Activated naive CD4-positive, alpha-beta T cell treated with anti-CD3 and anti-CD28 coated beads, Interleukin-2, amount 50 U/mL, for 72 hours (primary cell): Measurements from ENCODE around the gene PGK1. TPM values are rescaled to one million over a fixed set of nuclear protein-coding genes. Genes with fewer than 3 reads are reported as not detected.
"Not testable (repeated sequence)": the region's sequence is repeated elsewhere in the genome, so short reads cannot be mapped to it uniquely, and the experiment has no call there.

Experiments
- ATAC-seq, 2 donors: fragments of 150-1000 bp; cut with Tn5 transposase; 2 replicates each; pipeline ENCODE4 v1.10.0; 2021; ENCODE audit warnings: mild to moderate bottlenecking in 2 of 2, moderate library complexity in 2 of 2
- DNase-seq, 2 donors: peaks; one replicate each; pipeline ENCODE4 v3.0.0; 2021 to 2022; ENCODE audit warnings: low spot score in 2 of 2
- H3K27ac Mint-ChIP-seq, 2 donors: one replicate each; pipeline ENCODE4 v1.8.0; 2022; ENCODE audit warnings: mild to moderate bottlenecking in 2 of 2, mixed read lengths in 2 of 2
- H3K36me3 Mint-ChIP-seq, 2 donors: one replicate each; pipeline ENCODE4 v1.8.0; 2022; ENCODE audit warnings: mixed read lengths in 2 of 2
- H3K9me3 Mint-ChIP-seq, 2 donors: one replicate each; pipeline ENCODE4 v1.8.0; 2022; ENCODE audit warnings: mixed read lengths in 2 of 2
- total RNA-seq, 2 donors: library from RNA; stranded (reverse); gene quantifications; one replicate each; pipeline ENCODE4 v1.2.3, GENCODE V29; 2022

The PGK1 gene
- total RNA-seq, 2 donors from 2014 or later, result 472 to 1,846 TPM

DNA sequence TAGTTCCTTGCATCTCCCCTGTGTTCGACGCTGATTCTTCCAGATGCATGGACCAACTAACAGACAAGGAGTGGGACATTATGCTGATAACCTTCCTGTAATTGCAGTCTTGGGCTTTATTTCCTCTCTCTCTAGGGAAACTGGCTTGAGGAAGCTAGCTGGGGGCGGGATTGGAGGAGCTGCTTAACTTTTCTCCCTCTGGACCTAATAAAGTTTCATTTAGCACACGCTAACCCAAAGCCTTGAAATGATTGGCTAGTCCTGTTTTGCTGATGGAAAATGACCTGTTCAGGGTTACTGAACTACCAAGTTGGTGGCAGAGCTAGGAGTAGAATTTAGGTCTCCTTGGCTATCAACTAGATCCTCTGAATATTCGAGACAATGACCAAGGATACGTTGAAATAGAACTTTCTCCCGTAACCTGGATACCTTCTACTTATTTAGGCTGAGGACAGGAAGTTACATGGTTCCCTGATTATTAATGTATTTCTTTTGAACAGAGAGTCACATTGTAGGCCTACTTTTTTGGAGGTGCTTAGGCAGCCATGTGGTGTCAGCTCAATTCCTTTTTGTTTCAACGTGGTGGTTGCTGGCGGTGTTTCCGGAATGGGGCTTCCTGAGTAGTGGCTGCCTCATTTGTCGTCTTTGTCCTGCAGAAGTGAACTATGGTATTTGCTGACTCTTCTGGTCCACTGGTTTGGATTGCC is 2.0 kb downstream of the PGK1 start:
- ATAC-seq, result no peak
- H3K9me3 Mint-ChIP-seq, result peaks cover 6% of the 10 kb centered on the region in 2 donors
- H3K36me3 Mint-ChIP-seq, result peaks cover 51 to 66% of the 10 kb centered on the region in 2 donors
- H3K27ac Mint-ChIP-seq, result peak overlapping the region; percentile 89 to 91
- DNase-seq, result no peak

DNA sequence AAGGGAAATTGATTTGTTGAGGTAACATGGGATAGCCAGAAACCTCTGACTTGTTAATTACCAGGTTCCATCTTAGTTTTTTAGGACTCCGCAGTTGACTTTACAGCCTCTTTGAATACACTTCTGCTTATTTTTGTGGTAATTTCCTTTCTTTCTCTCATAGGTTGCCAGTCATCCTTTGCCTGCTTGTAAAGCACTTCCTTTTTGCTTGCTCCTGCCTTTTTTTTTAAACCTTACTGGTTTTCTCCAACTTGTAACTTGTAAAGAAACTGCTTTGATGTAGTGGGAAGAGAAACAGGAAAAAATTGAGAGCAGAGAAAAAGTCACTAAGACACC is 2.6 kb downstream of the PGK1 start:
- Mint-ChIP-seq H3K27ac (peak overlapping the region; percentile 79 to 91), H3K36me3 (peaks cover 51 to 71% of the 10 kb centered on the region in 2 donors), H3K9me3 (peaks cover 6% of the 10 kb centered on the region in 2 donors)
- ATAC-seq, result no peak
- DNase-seq, result no peak

DNA sequence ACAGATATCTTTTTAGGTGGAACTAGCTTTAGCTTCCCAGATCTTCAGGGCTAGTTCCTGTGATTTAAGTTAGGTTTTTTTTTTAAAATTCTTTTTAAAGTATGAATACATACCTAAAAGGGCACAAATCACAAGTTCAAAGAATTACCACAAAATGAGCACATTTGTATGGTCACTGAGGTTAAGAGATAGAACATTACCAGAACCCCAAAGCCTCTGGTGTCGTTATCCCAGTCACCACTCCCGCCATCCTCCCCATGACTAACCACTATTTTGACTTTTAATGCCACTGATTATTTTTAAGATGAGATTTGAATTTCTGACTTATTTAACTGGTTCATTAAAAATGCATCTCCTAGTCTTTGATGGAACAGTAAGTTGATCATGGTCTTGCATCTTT is 5.4 kb downstream of the PGK1 start:
- no peak for DNase-seq
- H3K27ac Mint-ChIP-seq, result peak overlapping the region in 1 of 2 donors; percentile 92
- peaks cover 34 to 61% of the 10 kb centered on the region in 2 donors for H3K36me3 Mint-ChIP-seq
- ATAC-seq, result peak in 1 of 2 donors; percentile 71
- H3K9me3 Mint-ChIP-seq, result no peaks in the 10 kb centered on the region

DNA sequence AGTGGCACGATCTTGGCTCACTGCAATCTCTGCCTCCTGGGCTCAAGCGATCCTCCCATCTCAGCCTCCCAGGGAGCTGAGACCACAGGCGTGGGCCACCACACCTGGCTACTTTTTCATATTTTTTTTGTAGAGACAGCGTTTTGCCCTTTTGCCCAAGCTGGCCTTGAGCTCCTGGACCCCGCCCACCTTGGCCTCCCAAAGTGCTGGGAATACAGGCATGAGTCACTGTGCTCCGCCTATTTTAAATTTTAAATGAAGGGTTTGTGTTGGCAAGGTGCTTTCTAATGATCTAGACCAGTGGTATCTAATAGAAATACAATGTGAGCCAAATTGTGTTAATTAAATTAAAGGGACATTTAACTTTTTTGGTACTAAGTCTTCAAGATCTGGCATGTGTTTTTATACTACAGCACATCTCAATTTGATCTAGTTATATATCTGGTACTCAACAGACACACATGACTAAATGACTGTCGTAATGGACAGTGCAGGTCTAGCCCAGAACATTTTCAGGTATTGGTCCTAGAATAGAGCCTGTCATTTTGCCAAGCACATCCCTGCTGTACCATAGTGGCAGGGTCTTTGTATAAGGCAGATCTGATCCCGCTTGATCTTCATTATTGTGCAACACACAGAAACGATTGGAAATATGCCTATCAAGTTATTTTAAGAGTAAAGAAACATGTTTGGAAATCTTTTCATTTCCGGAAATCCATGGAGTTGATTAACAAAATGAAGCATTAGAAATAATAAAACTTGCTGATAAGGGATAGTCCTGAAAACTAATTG is 7.3 kb downstream of the PGK1 start:
- DNase-seq (no peak), ATAC-seq (no peak)
- no peaks in the 10 kb centered on the region for H3K9me3 Mint-ChIP-seq
- H3K27ac Mint-ChIP-seq, result peak overlapping the region in 1 of 2 donors; percentile 14
- peaks cover 15 to 43% of the 10 kb centered on the region in 2 donors for H3K36me3 Mint-ChIP-seq

DNA sequence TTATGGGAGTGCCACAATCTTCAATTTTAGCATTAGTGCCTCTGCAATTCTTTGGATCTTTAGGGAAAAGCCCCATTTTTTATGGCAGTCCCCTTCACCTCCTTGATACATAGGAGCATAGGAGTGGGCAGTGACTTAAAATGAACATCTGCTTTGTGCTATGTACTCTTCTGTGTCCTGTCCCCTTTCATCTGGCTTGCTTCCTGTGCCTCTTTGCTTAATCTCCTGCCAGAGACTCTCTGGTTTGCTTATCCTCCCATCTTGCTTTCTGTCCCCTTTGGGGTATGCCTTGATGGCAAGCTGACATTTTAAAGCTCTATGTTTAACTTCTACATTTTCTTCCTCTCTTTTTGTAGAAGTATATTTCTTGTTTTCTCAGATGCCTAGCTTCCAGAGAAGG is 12.3 kb downstream of the PGK1 start:
- Mint-ChIP-seq H3K9me3 (no peaks in the 10 kb centered on the region), H3K36me3 (peaks cover 7 to 26% of the 10 kb centered on the region in 2 donors), H3K27ac (peak overlapping the region in 1 of 2 donors; percentile 49)
- ATAC-seq (no peak), DNase-seq (no peak)

DNA sequence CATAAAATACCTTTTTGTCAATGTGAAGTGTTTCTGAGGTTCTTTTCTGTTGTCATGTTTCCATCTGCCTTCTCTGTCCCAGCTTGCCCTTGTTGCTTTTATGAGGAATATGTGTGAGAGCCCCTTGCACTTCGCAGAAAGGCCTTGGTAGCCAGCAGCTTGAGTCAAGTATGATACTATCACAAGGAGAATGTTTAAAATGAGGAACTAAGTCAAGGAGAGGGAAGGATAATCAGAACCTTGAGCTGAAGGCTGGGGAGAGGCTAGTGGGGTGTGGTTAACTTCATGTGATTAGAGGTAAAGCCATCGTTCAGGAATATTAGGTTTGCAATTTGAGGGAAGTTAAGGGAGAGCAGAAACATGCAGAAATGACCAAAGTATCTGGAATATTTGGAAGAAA is 12.7 kb downstream of the PGK1 start:
- Mint-ChIP-seq H3K27ac (peak overlapping the region in 1 of 2 donors; percentile 49), H3K36me3 (peaks cover 7 to 25% of the 10 kb centered on the region in 2 donors), H3K9me3 (no peaks in the 10 kb centered on the region)
- DNase-seq (no peak), ATAC-seq (no peak)

DNA sequence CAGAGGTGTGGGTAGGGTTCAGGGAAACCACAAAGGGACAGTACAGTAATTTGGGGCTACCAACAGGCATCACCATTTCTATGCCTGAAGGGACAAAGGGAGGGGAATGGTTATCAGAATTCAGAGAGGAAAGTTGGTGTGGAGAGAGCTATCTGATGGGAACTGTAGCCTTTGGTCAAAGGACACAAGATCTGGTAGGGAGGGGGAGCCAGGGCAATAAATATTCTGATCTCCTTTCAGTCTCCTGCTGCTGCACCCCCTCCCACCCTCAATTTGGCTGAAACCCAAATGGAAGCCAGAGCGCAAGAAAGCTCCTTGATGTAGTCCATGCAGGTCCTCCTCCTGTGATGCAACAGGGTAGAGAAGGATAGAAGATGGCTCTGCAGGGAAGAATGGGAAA is 14.6 kb downstream of the PGK1 start:
- Mint-ChIP-seq H3K36me3 (peaks cover 12 to 31% of the 10 kb centered on the region in 2 donors), H3K27ac (no peak overlapping the region), H3K9me3 (no peaks in the 10 kb centered on the region)
- no peak for ATAC-seq
- DNase-seq, result no peak

DNA sequence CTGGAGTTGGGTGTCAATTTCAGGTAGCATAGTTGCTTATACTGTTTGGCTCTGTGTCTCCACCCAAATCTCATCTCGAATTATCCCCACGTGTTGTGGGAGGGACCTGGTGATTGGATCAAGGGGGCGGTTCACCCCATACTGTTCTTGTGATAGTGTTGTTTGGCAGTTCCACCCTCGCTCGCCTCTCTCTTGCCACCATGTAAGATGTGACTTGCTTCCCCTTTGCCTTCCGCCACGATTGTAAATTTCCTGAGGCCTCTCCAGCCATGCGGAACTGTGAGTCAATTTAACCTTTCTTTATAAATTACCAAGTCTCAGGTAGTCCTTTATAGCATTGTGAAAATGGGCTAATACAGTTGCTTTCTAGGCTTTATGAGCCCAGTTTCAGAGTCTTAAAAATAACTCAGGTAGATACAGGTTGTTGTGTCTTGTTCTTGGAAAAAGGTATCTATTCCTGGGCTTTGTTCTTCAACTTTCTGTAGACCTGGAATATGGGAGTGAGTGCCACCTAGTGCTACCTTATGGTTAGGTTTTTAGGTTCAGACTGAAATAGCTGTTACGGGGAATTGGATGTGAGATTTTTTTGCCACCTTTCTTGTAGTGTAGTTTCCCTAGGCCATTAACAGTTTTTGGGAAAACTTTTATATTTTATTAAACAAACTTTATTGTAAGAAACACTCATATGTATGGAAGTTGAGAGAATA is 15.6 kb downstream of the PGK1 start:
- no peaks in the 10 kb centered on the region for H3K9me3 Mint-ChIP-seq
- no peak overlapping the region for H3K27ac Mint-ChIP-seq
- no peak for DNase-seq
- ATAC-seq, result no peak
- H3K36me3 Mint-ChIP-seq, result peaks cover 12 to 31% of the 10 kb centered on the region in 2 donors

DNA sequence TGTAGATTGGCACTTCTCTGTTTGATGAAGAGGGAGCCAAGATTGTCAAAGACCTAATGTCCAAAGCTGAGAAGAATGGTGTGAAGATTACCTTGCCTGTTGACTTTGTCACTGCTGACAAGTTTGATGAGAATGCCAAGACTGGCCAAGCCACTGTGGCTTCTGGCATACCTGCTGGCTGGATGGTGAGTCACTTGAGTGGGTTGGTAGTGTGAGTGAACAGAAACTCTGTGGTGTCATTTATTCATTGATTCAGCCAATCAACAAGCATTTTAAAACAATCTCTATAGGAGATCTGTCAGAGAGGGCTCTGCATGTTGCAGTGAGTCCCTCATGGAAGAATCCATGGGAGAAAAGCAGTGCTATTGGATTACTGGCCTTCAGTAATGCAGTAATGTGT is 19.1 kb downstream of the PGK1 start:
- DNase-seq, result no peak
- ATAC-seq, result peak; percentile 84 to 96

DNA sequence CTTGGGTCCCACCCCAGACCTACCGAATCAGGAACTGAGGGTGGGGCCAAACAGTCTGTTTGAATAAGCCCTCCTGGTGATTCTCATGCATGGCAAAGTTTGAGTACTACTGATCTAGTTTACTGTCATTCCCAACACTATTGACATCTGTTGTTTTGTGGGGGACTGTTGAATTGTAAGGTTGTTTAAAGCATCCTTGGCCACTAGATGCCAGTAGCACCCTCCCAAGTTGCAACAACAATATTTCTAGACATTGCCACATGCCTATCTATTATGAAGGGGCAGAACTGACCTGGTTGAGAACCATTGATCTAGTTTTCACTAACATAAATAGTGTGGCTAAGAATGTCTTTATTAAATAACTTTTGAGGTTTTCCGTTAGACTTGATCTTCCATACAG is 20.3 kb downstream of the PGK1 start:
- Mint-ChIP-seq H3K9me3 (no peaks in the 10 kb centered on the region), H3K27ac (no peak overlapping the region), H3K36me3 (peaks cover 5 to 17% of the 10 kb centered on the region in 2 donors)
- ATAC-seq (no peak), DNase-seq (no peak)

More for the DNA sequence above, 19.1 kb downstream of the PGK1 start:
- no peaks in the 10 kb centered on the region for H3K9me3 Mint-ChIP-seq
- peaks cover 5 to 15% of the 10 kb centered on the region in 2 donors for H3K36me3 Mint-ChIP-seq
- peak overlapping the region in 1 of 2 donors; percentile 80 for H3K27ac Mint-ChIP-seq

DNA sequence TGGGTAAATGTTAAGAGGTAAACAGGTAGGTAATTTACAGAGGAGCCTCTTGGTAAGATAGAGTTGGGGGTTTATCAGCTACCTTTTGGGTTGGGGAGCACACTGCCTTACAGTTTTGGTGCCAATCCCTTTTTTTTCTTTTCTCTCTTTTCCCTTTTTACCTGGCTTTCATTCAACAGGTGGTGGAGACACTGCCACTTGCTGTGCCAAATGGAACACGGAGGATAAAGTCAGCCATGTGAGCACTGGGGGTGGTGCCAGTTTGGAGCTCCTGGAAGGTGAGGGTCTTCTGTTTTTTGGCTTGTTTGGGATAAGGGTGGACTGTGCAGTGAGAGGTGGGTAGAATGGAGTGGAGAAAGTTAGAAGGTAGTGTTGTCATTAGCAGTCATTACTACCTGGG is 21.1 kb downstream of the PGK1 start:
- no peaks in the 10 kb centered on the region for H3K9me3 Mint-ChIP-seq
- ATAC-seq (no peak), DNase-seq (no peak)
- peaks cover 5 to 20% of the 10 kb centered on the region in 2 donors for H3K36me3 Mint-ChIP-seq
- peak overlapping the region in 1 of 2 donors; percentile 41 for H3K27ac Mint-ChIP-seq

DNA sequence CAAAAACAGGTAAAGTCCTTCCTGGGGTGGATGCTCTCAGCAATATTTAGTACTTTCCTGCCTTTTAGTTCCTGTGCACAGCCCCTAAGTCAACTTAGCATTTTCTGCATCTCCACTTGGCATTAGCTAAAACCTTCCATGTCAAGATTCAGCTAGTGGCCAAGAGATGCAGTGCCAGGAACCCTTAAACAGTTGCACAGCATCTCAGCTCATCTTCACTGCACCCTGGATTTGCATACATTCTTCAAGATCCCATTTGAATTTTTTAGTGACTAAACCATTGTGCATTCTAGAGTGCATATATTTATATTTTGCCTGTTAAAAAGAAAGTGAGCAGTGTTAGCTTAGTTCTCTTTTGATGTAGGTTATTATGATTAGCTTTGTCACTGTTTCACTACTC is 21.7 kb downstream of the PGK1 start:
- not testable (repeated sequence) for H3K27ac Mint-ChIP-seq, ATAC-seq

DNA sequence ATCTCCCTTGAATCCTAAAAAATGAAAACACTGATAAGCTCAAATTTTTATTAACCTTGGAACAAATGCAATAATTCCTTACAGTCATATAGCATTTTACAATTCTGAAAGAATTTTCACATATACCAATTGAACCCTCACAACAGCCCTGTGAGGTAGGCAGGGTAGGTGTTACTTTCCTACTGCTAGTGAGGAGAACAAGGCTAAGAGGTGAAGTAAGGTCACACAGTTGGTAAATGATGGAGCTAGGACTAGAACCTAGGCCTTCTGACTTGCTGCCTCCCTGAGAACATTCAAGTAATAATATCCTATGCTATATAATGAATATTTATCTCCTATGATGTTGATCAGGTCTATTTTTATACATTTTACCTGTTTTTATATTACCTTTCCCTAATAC is 25.7 kb downstream of the PGK1 start:
- Mint-ChIP-seq H3K27ac (peak overlapping the region in 1 of 2 donors; percentile 79), H3K36me3 (peaks cover 0 to 13% of the 10 kb centered on the region in 2 donors), H3K9me3 (no peaks in the 10 kb centered on the region)
- no peak for DNase-seq
- no peak for ATAC-seq

More for the DNA sequence above, 21.7 kb downstream of the PGK1 start:
- peaks cover 5 to 20% of the 10 kb centered on the region in 2 donors for H3K36me3 Mint-ChIP-seq
- H3K9me3 Mint-ChIP-seq, DNase-seq: not testable (repeated sequence)

DNA sequence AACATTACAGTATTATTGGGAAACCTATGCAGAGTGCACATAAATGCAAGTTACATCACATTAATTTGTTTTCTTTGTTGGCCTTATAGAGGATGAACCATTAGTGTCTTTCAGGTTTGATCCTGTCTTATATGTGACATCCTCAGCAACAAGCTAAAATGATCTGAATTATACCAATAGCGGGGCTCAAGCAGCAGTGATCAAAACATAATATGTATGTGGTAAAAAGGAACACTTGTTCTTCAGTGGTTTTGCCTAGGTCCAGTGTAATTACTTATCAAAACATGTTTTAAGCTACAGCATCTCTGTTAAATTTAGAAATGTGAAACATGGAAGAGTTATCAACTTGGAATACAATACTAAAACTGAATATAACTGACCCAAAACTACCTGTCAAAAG is 26.3 kb downstream of the PGK1 start:
- no peaks in the 10 kb centered on the region for H3K9me3 Mint-ChIP-seq
- peak overlapping the region in 1 of 2 donors; percentile 81 for H3K27ac Mint-ChIP-seq
- ATAC-seq (no peak), DNase-seq (no peak)
- peaks cover 0 to 13% of the 10 kb centered on the region in 2 donors for H3K36me3 Mint-ChIP-seq

DNA sequence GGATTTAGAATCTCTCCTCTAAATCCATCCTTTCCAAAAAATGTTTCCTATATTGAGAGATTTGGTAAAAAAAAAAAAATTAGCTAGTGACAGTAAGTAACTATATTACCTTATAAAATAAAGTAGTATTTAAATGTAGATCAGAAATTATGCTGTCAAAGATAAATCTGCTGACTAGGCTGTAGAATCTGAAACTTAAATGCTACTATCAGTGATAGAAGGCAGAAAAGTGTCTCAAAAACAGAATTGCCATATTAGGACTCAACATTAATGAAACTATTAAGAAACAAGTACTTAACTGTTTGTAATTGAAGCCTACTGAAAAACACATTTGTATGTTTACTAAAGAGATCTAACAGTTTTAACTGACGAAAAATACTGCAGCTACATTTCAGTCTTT is 27.1 kb downstream of the PGK1 start:
- DNase-seq, result no peak
- peak overlapping the region in 1 of 2 donors; percentile 81 for H3K27ac Mint-ChIP-seq
- H3K9me3 Mint-ChIP-seq, result no peaks in the 10 kb centered on the region
- ATAC-seq, result no peak
- peaks cover 0 to 13% of the 10 kb centered on the region in 2 donors for H3K36me3 Mint-ChIP-seq

DNA sequence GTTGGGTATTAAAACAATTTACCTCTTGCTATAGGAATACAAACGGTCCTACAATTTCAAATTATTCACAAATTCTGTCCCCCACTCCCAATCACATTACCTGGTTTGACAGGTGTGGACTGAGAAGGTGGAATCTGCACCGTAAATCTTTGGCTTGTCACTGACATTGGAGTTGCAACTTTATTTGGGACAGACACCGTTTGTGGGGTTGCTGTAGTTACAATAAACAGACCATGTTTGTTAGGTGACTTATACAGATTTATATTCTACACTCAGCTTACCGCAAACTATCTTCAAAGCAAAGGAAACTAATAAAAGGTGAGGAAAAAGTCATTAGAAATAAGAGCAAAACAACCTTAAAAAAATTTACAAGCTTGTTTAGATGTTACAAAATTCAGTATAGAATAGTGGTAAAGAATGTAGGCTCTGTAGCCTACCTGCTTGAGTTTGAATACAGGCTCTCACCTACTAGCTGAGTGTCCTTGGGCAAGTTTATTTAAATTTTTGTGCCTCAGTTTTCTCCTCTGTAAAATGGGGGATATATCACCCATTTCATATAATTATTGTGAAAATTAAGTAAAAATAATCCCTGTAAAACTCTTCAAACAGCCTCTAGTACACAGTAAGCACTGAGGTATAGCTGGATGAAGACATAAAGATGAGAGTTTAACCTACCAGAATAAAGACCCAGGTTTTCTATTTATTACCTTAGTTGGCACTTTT is 29.4 kb downstream of the PGK1 start:
- no peak overlapping the region for H3K27ac Mint-ChIP-seq
- DNase-seq, result no peak
- H3K36me3 Mint-ChIP-seq, result peaks cover 0 to 13% of the 10 kb centered on the region in 2 donors

More for the DNA sequence above, 29.4 kb downstream of the PGK1 start:
- H3K9me3 Mint-ChIP-seq, result no peaks in the 10 kb centered on the region
- ATAC-seq, result no peak
